NCI-H82 treated with DMSO at 0.1 percent for 48 hours (cell line): Measurements from ENCODE around the gene SRGAP1.
"Not testable (repeated sequence)": the region's sequence is repeated elsewhere in the genome, so short reads cannot be mapped to it uniquely, and the experiment has no call there.

Experiments used
- DNase-seq: peaks from one replicate; lab custom pipeline; 2025; ENCODE audit not compliant: unreplicated experiment; lab: John Stamatoyannopoulos, UW

Gene SRGAP1

GRCh38 chr12:63867053-63867452 is 22.6 kb downstream of the SRGAP1 start:
- no peak for DNase-seq

- no peak for DNase-seq
These were observed 25.2 kb downstream of the SRGAP1 start for GRCh38 chr12:63869656-63870055.

- DNase-seq: no peak
These were observed 26.3 kb downstream of the SRGAP1 start for GRCh38 chr12:63870838-63871237.

- DNase-seq: no peak
These were observed 30.5 kb downstream of the SRGAP1 start for GRCh38 chr12:63874897-63875480.

GRCh38 chr12:63875703-63876102 is 31.2 kb downstream of the SRGAP1 start:
- no peak for DNase-seq

- DNase-seq: no peak
These were observed 32.5 kb downstream of the SRGAP1 start for GRCh38 chr12:63876980-63877379.

- no peak for DNase-seq
These were observed 33.2 kb downstream of the SRGAP1 start for GRCh38 chr12:63877693-63878092.

- DNase-seq: not testable (repeated sequence)
These were observed 35.7 kb downstream of the SRGAP1 start for GRCh38 chr12:63880235-63880634.

GRCh38 chr12:63880742-63881263 is 36.3 kb downstream of the SRGAP1 start:
- no peak for DNase-seq

GRCh38 chr12:63882844-63883243 is 38.3 kb downstream of the SRGAP1 start:
- no peak for DNase-seq

GRCh38 chr12:63885401-63885800 is 40.9 kb downstream of the SRGAP1 start:
- DNase-seq: no peak

- DNase-seq: no peak
These were observed 44.6 kb downstream of the SRGAP1 start for GRCh38 chr12:63888908-63889635.

- DNase-seq: no peak
These were observed 45.4 kb downstream of the SRGAP1 start for GRCh38 chr12:63889721-63890509.

GRCh38 chr12:63893170-63893569 is 48.7 kb downstream of the SRGAP1 start:
- no peak for DNase-seq

GRCh38 chr12:63894132-63894531 is 49.6 kb downstream of the SRGAP1 start:
- DNase-seq: no peak

- DNase-seq: no peak
These were observed 51.3 kb downstream of the SRGAP1 start for GRCh38 chr12:63895841-63896240.

GRCh38 chr12:63897931-63898330 is 53.4 kb downstream of the SRGAP1 start:
- no peak for DNase-seq

GRCh38 chr12:63898764-63899337 is 54.4 kb downstream of the SRGAP1 start:
- DNase-seq: no peak

- no peak for DNase-seq
These were observed 54.9 kb downstream of the SRGAP1 start for GRCh38 chr12:63899396-63899795.

- no peak for DNase-seq
These were observed 56.7 kb downstream of the SRGAP1 start for GRCh38 chr12:63900922-63901793.
